Vagina (tissue), 2 donors: ENCODE measurements around the gene LEO1. TPM values are rescaled to one million over a fixed set of nuclear protein-coding genes. Genes with fewer than 3 reads are reported as not detected.

Experiments
- DNase-seq, 2 donors: peaks; one replicate each; pipeline ENCODE4 v3.0.0-alpha.2; 2017; ENCODE audit errors: extremely low spot score in 2 of 2
- H3K27ac ChIP-seq: fragments of 200-600 bp; sonication (generic); one replicate; pipeline ENCODE4 v1.5.1; 2019
- H3K27me3 ChIP-seq: fragments of 200-600 bp; sonication (generic); one replicate; pipeline ENCODE4 v1.5.1; 2019
- H3K36me3 ChIP-seq, 2 donors: fragments of 200-600 bp; sonication (generic); one replicate each; pipeline ENCODE4 v1.5.1; 2017 to 2019
- H3K4me1 ChIP-seq: fragments of 200-600 bp; sonication (generic); one replicate; pipeline ENCODE4 v1.5.1; 2019
- H3K4me3 ChIP-seq, 2 donors: fragments of 200-600 bp; sonication (generic); 1 replicate in 1 of 2; 2 replicates in 1 of 2; pipeline ENCODE4 v1.5.1; 2016 to 2019
- H3K9me3 ChIP-seq: fragments of 200-600 bp; sonication (generic); one replicate; pipeline ENCODE4 v1.5.1; 2019
- CTCF ChIP-seq, 3 experiments: fragments of 450-650 bp in 2 of 3; fragments of 200-600 bp in 1 of 3; sonication (generic) in 1 of 3; IDR thresholded peaks; one replicate each; pipeline ENCODE4 v1.5.1; 2017 to 2019; ENCODE audit warnings: antibody characterized with exemption in 3 of 3, mild to moderate bottlenecking in 2 of 3, moderate library complexity in 2 of 3
- POLR2A ChIP-seq, 2 donors: fragments of 450-650 bp; IDR thresholded peaks; one replicate each; pipeline ENCODE4 v1.6.1; 2017; ENCODE audit warnings: antibody characterized with exemption in 2 of 2, mild to moderate bottlenecking in 2 of 2, moderate library complexity in 2 of 2
- POLR2AphosphoS5 ChIP-seq, 2 donors: sonication (generic); formaldehyde crosslinking; IDR thresholded peaks; one replicate each; pipeline ENCODE4 v1.9.0; 2017; ENCODE audit warnings: antibody characterized with exemption in 2 of 2, mild to moderate bottlenecking in 2 of 2, low read depth in 1 of 2; ENCODE audit not compliant: insufficient read depth in 1 of 2
- intact Hi-C: fragments of 100-400 bp; cut with DNase I; formaldehyde crosslinking; loops from one replicate; pipeline ENCODE4 v1.15.1; 2023
- total RNA-seq: library from RNA; depleted of rRNA; stranded (reverse); fragments of >200 nt; gene quantifications from one replicate; pipeline ENCODE4 v1.2.3, GENCODE V29; 2016

LEO1 gene
- total RNA-seq, 1 donor from 2014 or later = 21.9 TPM

DNA sequence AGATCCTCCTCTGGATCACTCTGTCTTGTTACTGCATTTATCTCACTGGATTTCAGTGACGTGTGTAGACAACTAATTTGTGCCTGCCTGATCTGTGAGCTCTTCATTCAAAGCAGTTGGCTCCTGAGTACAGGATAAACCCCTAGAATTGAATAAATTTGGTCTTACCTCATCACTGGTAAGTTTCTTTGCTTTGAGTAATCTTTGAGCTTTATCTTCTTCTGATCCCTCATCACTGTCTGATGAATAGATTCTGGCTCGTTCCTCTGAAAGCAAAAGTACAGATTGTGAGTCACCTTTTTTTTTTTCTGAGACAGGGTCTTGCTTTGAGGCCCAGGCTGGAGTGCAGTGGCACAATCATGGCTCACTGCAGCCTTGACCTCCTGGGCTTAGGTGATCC, 24.5 kb downstream of the LEO1 start:
- no peaks in the 10 kb centered on the region for H3K27me3 ChIP-seq
- no peak for TF ChIP-seq CTCF (IDR thresholded peaks at IDR 0.05)
- no peak for TF ChIP-seq POLR2AphosphoS5 (IDR thresholded peaks at IDR 0.05; ENCODE audit: insufficient read depth in 1 of 2, low read depth in 1 of 2)
- TF ChIP-seq POLR2A (IDR thresholded peaks at IDR 0.05) = no peak
- intact Hi-C loops = no loop called here
- no peak overlapping the region for H3K27ac ChIP-seq
- DNase-seq = no peak
- H3K36me3 ChIP-seq = peaks cover 0 to 57% of the 10 kb centered on the region in 2 donors
- no peaks in the 10 kb centered on the region for H3K4me1 ChIP-seq
- no peaks in the 10 kb centered on the region for H3K9me3 ChIP-seq
- no peak overlapping the region for H3K4me3 ChIP-seq

DNA sequence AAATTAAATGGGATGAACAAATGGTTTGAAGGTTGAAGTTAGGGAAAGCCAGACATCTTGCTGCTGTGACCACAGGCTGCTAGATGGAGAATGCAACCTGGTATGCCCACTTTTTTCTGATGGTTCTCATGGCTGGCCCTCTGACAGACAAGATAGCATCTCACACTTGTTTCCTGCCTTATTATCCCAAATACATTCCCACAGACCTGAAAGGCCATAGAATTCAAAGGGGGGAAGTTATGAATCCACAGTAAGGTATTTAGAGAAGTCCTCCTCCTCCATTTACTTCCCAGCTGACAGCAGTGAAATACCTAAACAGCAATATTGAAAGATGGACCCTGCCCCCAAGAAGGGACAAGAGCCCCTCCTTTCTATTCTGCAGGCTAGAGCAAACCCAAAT, 32.4 kb downstream of the LEO1 start:
- no peak overlapping the region for H3K27ac ChIP-seq
- H3K9me3 ChIP-seq = no peaks in the 10 kb centered on the region
- H3K36me3 ChIP-seq = peaks cover 0 to 11% of the 10 kb centered on the region in 2 donors

GRCh38 chr15:51938286-51938685, 33.3 kb downstream of the LEO1 start:
- Histone ChIP-seq H3K36me3 (peaks cover 0 to 11% of the 10 kb centered on the region in 2 donors), H3K27me3 (no peaks in the 10 kb centered on the region), H3K4me1 (no peaks in the 10 kb centered on the region), H3K27ac (no peak overlapping the region), H3K4me3 (no peak overlapping the region), H3K9me3 (no peaks in the 10 kb centered on the region)
- intact Hi-C loops = no loop called here
- DNase-seq = no peak
- no peak for TF ChIP-seq CTCF (IDR thresholded peaks at IDR 0.05)
- TF ChIP-seq POLR2A (IDR thresholded peaks at IDR 0.05) = no peak
- TF ChIP-seq POLR2AphosphoS5 (IDR thresholded peaks at IDR 0.05; ENCODE audit: insufficient read depth in 1 of 2, low read depth in 1 of 2) = no peak

More for the DNA sequence above, 32.4 kb downstream of the LEO1 start:
- H3K4me1 ChIP-seq = no peaks in the 10 kb centered on the region
- H3K4me3 ChIP-seq = no peak overlapping the region
- H3K27me3 ChIP-seq = no peaks in the 10 kb centered on the region
- no peak for TF ChIP-seq POLR2AphosphoS5 (IDR thresholded peaks at IDR 0.05; ENCODE audit: insufficient read depth in 1 of 2, low read depth in 1 of 2)
- no peak for TF ChIP-seq POLR2A (IDR thresholded peaks at IDR 0.05)
- no peak for DNase-seq
- intact Hi-C loops = no loop called here

DNA sequence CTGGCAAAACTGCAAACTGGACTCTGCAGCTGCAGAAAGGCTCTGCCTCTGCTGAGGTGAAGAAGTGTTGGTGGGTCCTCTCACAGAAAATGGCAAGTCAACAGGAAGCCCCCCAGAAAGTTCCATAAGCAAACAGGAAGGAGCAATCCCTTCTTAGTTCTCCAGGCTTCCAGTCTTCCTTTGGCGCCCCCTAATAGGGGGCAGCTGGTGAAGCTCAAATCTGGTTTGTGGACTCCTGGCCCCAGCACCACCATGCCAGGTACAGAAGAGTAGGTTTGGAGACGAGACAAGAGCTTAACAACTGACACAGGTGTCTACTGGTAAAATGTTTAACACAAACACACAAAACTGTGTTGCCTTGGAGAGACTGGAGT, 35.5 kb downstream of the LEO1 start:
- H3K9me3 ChIP-seq = no peaks in the 10 kb centered on the region
- no peaks in the 10 kb centered on the region for H3K4me1 ChIP-seq
- DNase-seq = no peak
- H3K4me3 ChIP-seq = no peak overlapping the region
- H3K27me3 ChIP-seq = no peaks in the 10 kb centered on the region
- TF ChIP-seq POLR2AphosphoS5 (IDR thresholded peaks at IDR 0.05; ENCODE audit: insufficient read depth in 1 of 2, low read depth in 1 of 2) (no peak), CTCF (IDR thresholded peaks at IDR 0.05) (no peak), POLR2A (IDR thresholded peaks at IDR 0.05) (no peak)
- H3K36me3 ChIP-seq = peaks cover 0 to 11% of the 10 kb centered on the region in 2 donors
- H3K27ac ChIP-seq = no peak overlapping the region
- intact Hi-C loops = no loop called here

GRCh38 chr15:51935466-51936104, 36.0 kb downstream of the LEO1 start:
- Histone ChIP-seq H3K27ac (no peak overlapping the region), H3K27me3 (no peaks in the 10 kb centered on the region), H3K4me1 (no peaks in the 10 kb centered on the region), H3K9me3 (no peaks in the 10 kb centered on the region), H3K4me3 (no peak overlapping the region), H3K36me3 (peaks cover 0 to 11% of the 10 kb centered on the region in 2 donors)
- TF ChIP-seq CTCF (IDR thresholded peaks at IDR 0.05) (no peak), POLR2A (IDR thresholded peaks at IDR 0.05) (no peak), POLR2AphosphoS5 (IDR thresholded peaks at IDR 0.05; ENCODE audit: insufficient read depth in 1 of 2, low read depth in 1 of 2) (no peak)
- intact Hi-C loops = no loop called here
- DNase-seq = no peak
